SK-N-MC (cell line): ENCODE results near the gene PPP1R15B.

Experiments used
- DNase-seq: peaks from one replicate; pipeline ENCODE4 v3.0.0-alpha.2; 2011; ENCODE audit warnings: low read depth, low spot score
- H3K27ac ChIP-seq: fragments of 200-600 bp; sonication (generic); 2 replicates; pipeline ENCODE4 v1.5.1; 2016; ENCODE audit warnings: mixed run types
- H3K36me3 ChIP-seq: fragments of 200-600 bp; sonication (generic); 2 replicates; pipeline ENCODE4 v1.6.1; 2017; ENCODE audit warnings: antibody characterized with exemption, low read length, mixed read lengths; ENCODE audit not compliant: insufficient read depth
- H3K4me3 ChIP-seq: fragments of 200-600 bp; sonication (generic); 2 replicates; pipeline ENCODE4 v1.5.1; 2016
- H3K9ac ChIP-seq: fragments of 200-600 bp; sonication (generic); 2 replicates; pipeline ENCODE4 v1.8.0; 2017; ENCODE audit warnings: mixed run types, mixed read lengths; ENCODE audit not compliant: insufficient read length
- H3K9me3 ChIP-seq: fragments of 200-600 bp; sonication (generic); 2 replicates; pipeline ENCODE4 v1.6.1; 2017; ENCODE audit warnings: low read depth, mild to moderate bottlenecking, antibody characterized with exemption, low read length, moderate library complexity, mixed read lengths
- EZH2 ChIP-seq: fragments of 200-600 bp; sonication (generic); IDR thresholded peaks from one replicate; pipeline ENCODE4 v1.6.1; 2017; ENCODE audit warnings: antibody characterized with exemption
- FOXP2 ChIP-seq: optimal IDR thresholded peaks from 2 replicates; pipeline ENCODE3; 2011; ENCODE audit warnings: mild to moderate bottlenecking, moderate library complexity; ENCODE audit not compliant: insufficient read depth; ENCODE audit errors: extremely low read length, control extremely low read depth
- POLR2AphosphoS5 ChIP-seq: IDR thresholded peaks from 2 replicates; pipeline ENCODE4 v1.6.1; 2012; ENCODE audit warnings: mild to moderate bottlenecking, low read depth, low read length, borderline replicate concordance

The PPP1R15B gene

GRCh38 chr1:204438628-204439027 is 27.0 kb upstream of the PPP1R15B start:
- no peak overlapping the region for H3K9ac ChIP-seq
- TF ChIP-seq EZH2: no peak
- TF ChIP-seq POLR2AphosphoS5: no peak
- TF ChIP-seq FOXP2: no peak
- DNase-seq: no peak
- H3K4me3 ChIP-seq: no peak overlapping the region
- no peaks in the 10 kb centered on the region for H3K9me3 ChIP-seq
- H3K36me3 ChIP-seq: peaks cover 14% of the 10 kb centered on the region; the same call in 1 of the 2 replicates
- H3K27ac ChIP-seq: no peak overlapping the region

DNA sequence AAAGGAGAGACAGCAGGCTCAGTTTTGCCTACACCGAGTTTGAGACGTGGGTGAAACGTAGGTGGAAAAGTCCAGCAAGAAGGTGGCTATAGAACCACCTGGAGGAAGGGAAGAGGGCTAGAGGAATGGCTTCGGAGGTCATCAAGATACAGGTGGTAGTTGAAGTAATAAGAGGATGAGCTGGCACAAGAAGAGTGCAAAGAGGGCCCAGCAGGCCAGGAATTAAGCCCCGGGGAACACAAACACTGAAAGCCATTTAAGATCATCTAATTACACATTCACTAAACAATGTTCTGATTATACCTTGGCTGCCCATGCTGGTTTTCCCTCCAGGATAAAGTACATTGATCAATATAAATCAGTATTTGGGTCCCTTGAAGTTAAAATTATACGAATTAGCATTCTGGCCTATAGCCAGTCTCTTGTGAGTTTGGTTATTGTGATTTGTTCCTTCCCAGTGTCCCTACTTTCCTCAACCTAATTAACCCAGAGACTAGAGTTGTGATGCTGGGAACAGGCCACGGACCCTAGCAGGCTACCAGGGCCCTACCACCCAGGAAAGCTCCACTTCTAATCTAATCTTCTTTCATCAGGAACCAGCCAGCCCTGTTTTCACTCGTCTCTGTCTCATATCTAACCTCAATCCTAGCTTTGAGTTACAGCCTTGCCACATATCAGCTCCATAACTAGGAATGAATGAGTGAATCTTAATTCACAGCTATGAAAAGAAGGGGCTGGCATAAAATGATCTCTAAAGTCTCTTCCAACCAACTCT is 26.4 kb upstream of the PPP1R15B start:
- H3K27ac ChIP-seq: no peak overlapping the region
- H3K4me3 ChIP-seq: no peak overlapping the region
- no peak for DNase-seq
- no peaks in the 10 kb centered on the region for H3K9me3 ChIP-seq
- H3K36me3 ChIP-seq: peaks cover 12% of the 10 kb centered on the region; the same call in 1 of the 2 replicates
- no peak overlapping the region for H3K9ac ChIP-seq
- no peak for TF ChIP-seq FOXP2
- TF ChIP-seq EZH2: no peak
- TF ChIP-seq POLR2AphosphoS5: no peak

DNA sequence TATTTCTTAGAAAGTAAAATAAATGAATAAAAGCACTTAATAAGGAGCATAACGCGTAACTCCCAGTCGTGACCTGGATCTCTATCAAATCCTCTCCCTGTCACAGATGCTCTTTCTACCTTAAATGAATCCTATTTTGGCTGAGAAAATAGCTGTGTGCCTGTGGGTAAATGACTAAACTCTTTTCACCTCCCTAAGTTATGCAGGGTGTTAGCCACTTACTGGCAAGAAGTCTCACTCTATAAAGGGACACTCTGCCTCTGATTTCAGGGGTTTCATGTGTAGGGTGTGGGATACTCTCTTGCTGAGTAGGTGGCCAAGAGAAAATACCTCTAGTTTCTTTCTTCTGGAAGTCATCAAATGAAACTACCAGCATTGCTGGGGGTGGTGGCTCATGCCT is 24.3 kb upstream of the PPP1R15B start:
- TF ChIP-seq EZH2: no peak
- no peak for TF ChIP-seq POLR2AphosphoS5
- no peak for TF ChIP-seq FOXP2
- H3K27ac ChIP-seq: no peak overlapping the region
- no peaks in the 10 kb centered on the region for H3K9me3 ChIP-seq
- DNase-seq: no peak
- H3K36me3 ChIP-seq: peaks cover 21% of the 10 kb centered on the region; the same call in 1 of the 2 replicates
- H3K9ac ChIP-seq: peak overlapping the region; percentile 7
- H3K4me3 ChIP-seq: no peak overlapping the region

DNA sequence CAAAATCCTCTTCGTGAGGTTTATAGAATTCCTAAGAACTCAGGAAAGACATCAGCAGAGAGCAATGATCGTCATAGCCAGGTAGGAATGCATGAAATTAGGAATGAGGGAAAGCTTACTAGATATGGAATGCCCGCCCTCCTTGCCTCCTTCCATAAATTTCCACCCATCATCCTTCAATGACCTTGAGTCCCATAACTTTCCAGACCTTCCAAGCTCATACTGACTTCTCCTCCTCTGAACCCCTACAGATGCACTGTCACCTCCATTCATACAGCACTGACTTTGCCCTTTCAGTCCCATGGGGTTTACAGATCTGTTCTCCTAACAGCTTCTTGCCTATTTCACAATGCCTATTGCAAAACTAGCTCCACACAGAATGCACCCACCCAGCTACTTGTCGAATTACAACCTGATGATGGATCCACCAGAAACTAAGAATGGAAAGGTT is 23.8 kb upstream of the PPP1R15B start:
- DNase-seq: no peak
- TF ChIP-seq EZH2 (no peak), FOXP2 (no peak), POLR2AphosphoS5 (no peak)
- Histone ChIP-seq H3K9ac (peak overlapping the region; percentile 7), H3K27ac (no peak overlapping the region), H3K36me3 (peaks cover 21% of the 10 kb centered on the region; the same call in 1 of the 2 replicates), H3K4me3 (no peak overlapping the region), H3K9me3 (no peaks in the 10 kb centered on the region)

DNA sequence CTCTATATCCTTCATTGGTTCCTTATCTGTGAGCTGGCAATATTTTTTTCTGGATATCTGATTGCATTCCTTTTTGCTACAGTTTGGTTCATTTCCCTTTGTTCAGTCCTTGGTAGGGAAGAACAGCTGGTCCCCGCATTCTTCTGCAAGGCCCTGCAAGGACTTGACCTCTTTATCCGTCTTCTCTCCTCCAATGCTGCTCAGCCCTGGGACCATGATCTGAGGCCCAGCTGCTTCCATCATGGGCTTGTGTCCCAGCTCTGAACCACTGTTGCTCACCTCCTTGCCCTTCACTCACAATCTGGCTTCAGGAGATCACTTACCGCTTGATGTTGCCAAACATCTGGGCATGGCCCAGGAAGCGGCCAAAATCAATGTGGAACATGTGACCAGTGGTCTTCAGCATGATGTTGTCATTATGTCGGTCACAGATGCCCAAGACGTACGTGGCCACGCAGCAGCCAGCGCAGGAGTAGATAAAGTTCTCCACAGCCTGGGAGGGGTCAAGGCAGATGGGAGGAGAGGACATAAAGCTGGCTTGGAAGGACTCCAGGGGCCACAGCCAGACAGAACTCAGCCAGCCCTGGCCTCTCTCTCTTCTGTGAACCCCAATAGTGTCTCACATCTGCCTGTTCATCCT is 22.6 kb upstream of the PPP1R15B start:
- TF ChIP-seq EZH2 (no peak), POLR2AphosphoS5 (no peak)
- no peak for DNase-seq
- H3K36me3 ChIP-seq: peaks cover 21% of the 10 kb centered on the region; the same call in 1 of the 2 replicates
- no peak overlapping the region for H3K4me3 ChIP-seq
- no peaks in the 10 kb centered on the region for H3K9me3 ChIP-seq
- no peak overlapping the region for H3K9ac ChIP-seq
- H3K27ac ChIP-seq: no peak overlapping the region

DNA sequence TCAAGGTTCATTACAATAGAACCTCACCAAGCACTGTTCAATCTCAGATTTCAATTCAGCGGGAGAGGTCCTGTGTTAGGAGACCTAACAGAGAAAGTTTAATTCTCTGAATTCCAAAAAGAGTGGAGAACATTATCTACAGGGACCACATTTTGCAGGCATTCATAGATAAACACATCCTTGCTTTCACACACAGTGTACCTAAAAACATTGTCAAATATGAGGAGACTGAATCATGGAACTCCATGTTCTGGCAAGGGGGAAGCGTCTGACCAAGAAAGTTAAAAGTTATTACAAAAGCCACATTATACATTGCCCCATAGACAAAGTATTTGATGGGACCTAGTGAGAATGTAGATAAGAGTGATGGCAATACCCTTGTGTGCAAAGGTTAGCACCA is 21.1 kb upstream of the PPP1R15B start:
- Histone ChIP-seq H3K9ac (no peak overlapping the region), H3K9me3 (no peaks in the 10 kb centered on the region), H3K27ac (no peak overlapping the region), H3K36me3 (peaks cover 21% of the 10 kb centered on the region; the same call in 1 of the 2 replicates), H3K4me3 (no peak overlapping the region)
- DNase-seq: no peak
- TF ChIP-seq FOXP2: no peak

DNA sequence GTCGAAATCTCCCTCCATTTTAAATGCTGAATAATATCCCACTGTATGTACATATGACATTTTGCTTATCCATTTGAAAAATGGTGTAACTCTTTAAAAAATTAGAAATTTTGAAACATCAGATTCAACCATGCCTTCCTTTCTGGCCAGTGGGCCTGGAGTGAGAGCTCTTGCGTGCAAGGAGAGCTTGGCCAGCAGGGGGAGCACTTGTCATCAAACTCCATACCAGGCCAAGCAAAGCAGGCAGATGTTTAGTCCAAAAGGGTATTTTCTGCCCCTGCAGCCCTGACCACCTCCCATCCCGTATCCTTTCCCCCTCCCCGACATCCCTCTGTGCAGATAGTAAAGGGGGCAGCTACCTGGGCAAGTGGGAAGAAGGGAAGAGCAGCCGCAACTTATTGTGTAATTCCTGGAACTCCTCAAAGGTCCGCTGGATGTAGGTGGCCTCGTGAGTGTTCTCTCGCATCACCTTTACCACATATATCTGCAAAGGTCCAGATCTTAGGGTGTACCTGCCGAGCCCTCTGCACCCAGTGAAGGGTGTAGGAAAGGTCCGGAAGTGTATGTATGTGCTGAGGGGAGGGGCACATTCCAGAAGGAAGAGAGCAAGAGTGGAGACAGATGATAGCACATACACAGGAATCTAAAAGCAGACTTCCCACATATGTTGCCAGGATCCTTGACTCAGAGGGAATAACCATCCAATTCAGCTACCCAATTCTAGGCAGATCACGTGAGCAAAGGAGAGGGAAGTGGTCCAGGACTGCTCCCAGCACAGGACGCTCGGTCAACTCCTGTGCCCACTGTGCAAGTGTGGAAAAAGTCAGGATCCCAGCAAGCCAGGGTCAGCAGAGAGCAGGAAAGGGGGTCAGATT is 19.9 kb upstream of the PPP1R15B start:
- Histone ChIP-seq H3K4me3 (no peak overlapping the region), H3K27ac (no peak overlapping the region), H3K36me3 (peaks cover 23% of the 10 kb centered on the region; the same call in 1 of the 2 replicates), H3K9me3 (no peaks in the 10 kb centered on the region), H3K9ac (no peak overlapping the region)
- peak; percentile 52 for DNase-seq
- TF ChIP-seq POLR2AphosphoS5 (no peak), FOXP2 (no peak), EZH2 (no peak)

DNA sequence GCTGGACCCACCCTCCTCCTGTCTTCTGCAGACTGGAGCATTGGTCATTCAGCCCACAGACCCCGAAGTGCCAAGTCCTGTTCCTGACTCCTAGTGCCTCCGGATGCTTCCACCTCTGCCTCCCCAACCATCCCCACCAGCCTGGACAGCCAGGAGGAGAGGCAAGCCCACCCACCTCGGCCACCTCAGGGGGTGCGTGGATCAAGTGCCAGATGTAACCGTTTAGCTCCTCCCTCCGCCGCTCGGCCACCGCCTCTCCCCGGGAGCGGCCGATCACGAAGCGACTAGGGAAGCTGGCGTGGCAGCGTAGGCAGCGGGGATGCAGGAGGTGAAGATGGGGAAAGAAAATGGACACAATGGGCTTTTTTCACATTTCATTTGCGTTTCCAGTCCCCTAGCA is 18.1 kb upstream of the PPP1R15B start:
- no peak for DNase-seq
- no peak overlapping the region for H3K27ac ChIP-seq
- no peak overlapping the region for H3K4me3 ChIP-seq
- H3K36me3 ChIP-seq: peaks cover 26% of the 10 kb centered on the region; the same call in 1 of the 2 replicates
- TF ChIP-seq EZH2: no peak
- no peak for TF ChIP-seq FOXP2
- no peak for TF ChIP-seq POLR2AphosphoS5
- H3K9ac ChIP-seq: no peak overlapping the region
- no peaks in the 10 kb centered on the region for H3K9me3 ChIP-seq
